Endodermal cell (in vitro differentiated cells): ENCODE results near the gene SRD5A1. TPM values are rescaled to one million over a fixed set of nuclear protein-coding genes. Genes with fewer than 3 reads are reported as not detected.

ENCODE experiments used
- DNase-seq: peaks from one replicate; pipeline ENCODE4 v3.0.0-alpha.2; 2017
- H3K27ac ChIP-seq: 2 replicates; pipeline ENCODE4 v1.5.1; 2013; ENCODE audit warnings: mild to moderate bottlenecking, low read depth, low read length, moderate library complexity
- H3K27me3 ChIP-seq: 2 replicates; pipeline ENCODE4 v1.6.1; 2013; ENCODE audit warnings: mild to moderate bottlenecking, low read length, moderate library complexity; ENCODE audit not compliant: insufficient read depth, control insufficient read depth, poor library complexity, severe bottlenecking
- H3K36me3 ChIP-seq: 2 replicates; pipeline ENCODE4 v1.7.0; 2013; ENCODE audit warnings: mild to moderate bottlenecking, low read length, moderate library complexity; ENCODE audit not compliant: control insufficient read depth, insufficient read depth
- H3K4me1 ChIP-seq: one replicate; pipeline ENCODE4 v1.7.0; 2013; ENCODE audit warnings: low read length; ENCODE audit not compliant: control insufficient read depth, insufficient read depth
- H3K4me3 ChIP-seq: 2 replicates; pipeline ENCODE4 v1.5.1; 2013; ENCODE audit warnings: mild to moderate bottlenecking, low read length, moderate library complexity
- H3K9ac ChIP-seq: 2 replicates; pipeline ENCODE4 v1.6.1; 2013; ENCODE audit warnings: mild to moderate bottlenecking, low read length, moderate library complexity; ENCODE audit not compliant: poor library complexity, severe bottlenecking; ENCODE audit errors: extremely low read depth
- H3K9me3 ChIP-seq: 2 replicates; pipeline ENCODE4 v1.6.1; 2013; ENCODE audit warnings: mild to moderate bottlenecking, low read length, moderate library complexity; ENCODE audit not compliant: control insufficient read depth
- H3K27ac Mint-ChIP-seq: 2 replicates; pipeline ENCODE4 v1.8.0; 2020; ENCODE audit warnings: mixed read lengths
- H3K27me3 Mint-ChIP-seq: 2 replicates; pipeline ENCODE4 v1.8.0; 2021; ENCODE audit warnings: mild to moderate bottlenecking, mixed read lengths; ENCODE audit not compliant: insufficient read depth
- H3K36me3 Mint-ChIP-seq: 2 replicates; pipeline ENCODE4 v1.8.0; 2020; ENCODE audit warnings: low read depth, mixed read lengths
- H3K4me1 Mint-ChIP-seq: 2 replicates; pipeline ENCODE4 v1.8.0; 2020; ENCODE audit warnings: mixed read lengths
- H3K4me3 Mint-ChIP-seq: 2 replicates; pipeline ENCODE4 v1.8.0; 2020; ENCODE audit warnings: mild to moderate bottlenecking, moderate library complexity, mixed read lengths
- H3K9me3 Mint-ChIP-seq: 2 replicates; pipeline ENCODE4 v1.8.0; 2020; ENCODE audit warnings: mild to moderate bottlenecking, mixed read lengths
- CTCF ChIP-seq: fragments of 200-600 bp; sonication (generic); conservative IDR thresholded peaks from 2 replicates; pipeline ENCODE4 v1.5.0; 2021; ENCODE audit warnings: antibody characterized with exemption, mild to moderate bottlenecking
- WGBS, 2 experiments: methylation state at CpG; one replicate each; pipeline versions ENCODE4 v1.1.5 to v1.1.7; 2013; ENCODE audit warnings: missing lambda C conversion rate in 2 of 2, mixed read lengths in 1 of 2; ENCODE audit not compliant: insufficient coverage in 1 of 2, insufficient read length in 1 of 2; 5-methylcytosine and 5-hydroxymethylcytosine counted together
- total RNA-seq, 2 donors: library from RNA; stranded (reverse); fragmentation: NEBNext Ultra II Directional in 1 of 2; extraction: Animal tissue kit (Norgen Biotek cat#: 25700) in 1 of 2; gene quantifications; 2 replicates in 1 of 2; 3 replicates in 1 of 2; pipeline ENCODE4 v1.2.1, GENCODE V29; 2021

Gene SRD5A1
- total RNA-seq, 2 donors from 2014 or later: 15.0 to 16.2 TPM

- Mint-ChIP-seq H3K27ac (no peak overlapping the region), H3K4me3 (no peak overlapping the region), H3K27me3 (peaks cover 63% of the 10 kb centered on the region), H3K36me3 (no peaks in the 10 kb centered on the region), H3K4me1 (no peaks in the 10 kb centered on the region), H3K9me3 (no peaks in the 10 kb centered on the region)
- Histone ChIP-seq H3K27ac (no peak overlapping the region), H3K9ac (no peak overlapping the region), H3K4me1 (no peaks in the 10 kb centered on the region), H3K9me3 (no peaks in the 10 kb centered on the region), H3K36me3 (no peaks in the 10 kb centered on the region), H3K4me3 (no peak overlapping the region), H3K27me3 (peaks cover 48% of the 10 kb centered on the region)
- 61 to 80% methylated on average over 3 to 6 of the region's 6 CpGs for WGBS, 2 experiments
- TF ChIP-seq CTCF: no peak
- DNase-seq: no peak
Measured at GRCh38 chr5:6585168-6585567, 48.1 kb upstream of the SRD5A1 start.

- Histone ChIP-seq H3K4me1 (no peaks in the 10 kb centered on the region), H3K36me3 (no peaks in the 10 kb centered on the region), H3K4me3 (no peak overlapping the region), H3K9ac (no peak overlapping the region), H3K9me3 (no peaks in the 10 kb centered on the region), H3K27ac (no peak overlapping the region), H3K27me3 (peaks cover 45% of the 10 kb centered on the region)
- TF ChIP-seq CTCF: no peak
- no peaks in the 10 kb centered on the region for H3K9me3 Mint-ChIP-seq
- H3K4me3 Mint-ChIP-seq: no peak overlapping the region
- no peak for DNase-seq
- H3K36me3 Mint-ChIP-seq: no peaks in the 10 kb centered on the region
- H3K4me1 Mint-ChIP-seq: no peaks in the 10 kb centered on the region
- no peak overlapping the region for H3K27ac Mint-ChIP-seq
- peaks cover 56% of the 10 kb centered on the region for H3K27me3 Mint-ChIP-seq
- 87 to 95% methylated on average over 7 to 15 of the region's 15 CpGs for WGBS, 2 experiments
Measured at GRCh38 chr5:6585939-6586646, 47.1 kb upstream of the SRD5A1 start.

GRCh38 chr5:6586647-6587042 lies 46.6 kb upstream of the SRD5A1 start:
- Histone ChIP-seq H3K9me3 (no peaks in the 10 kb centered on the region), H3K36me3 (no peaks in the 10 kb centered on the region), H3K4me3 (no peak overlapping the region), H3K27me3 (peaks cover 41% of the 10 kb centered on the region), H3K4me1 (no peaks in the 10 kb centered on the region), H3K9ac (no peak overlapping the region), H3K27ac (no peak overlapping the region)
- WGBS, 2 experiments: 93 to 100% methylated on average over 2 to 5 of the region's 5 CpGs
- Mint-ChIP-seq H3K4me3 (no peak overlapping the region), H3K27ac (no peak overlapping the region), H3K27me3 (peaks cover 51% of the 10 kb centered on the region), H3K4me1 (no peaks in the 10 kb centered on the region), H3K9me3 (peaks cover 2% of the 10 kb centered on the region), H3K36me3 (no peaks in the 10 kb centered on the region)
- no peak for DNase-seq
- TF ChIP-seq CTCF: no peak
